ENCODE results near the gene TMEM135. TPM values are rescaled to one million over a fixed set of nuclear protein-coding genes. Genes with fewer than 3 reads are reported as not detected.

The TMEM135 gene
- total RNA-seq, 2 experiments from 2014 or later, result 25.5 to 26.0 TPM

DNA sequence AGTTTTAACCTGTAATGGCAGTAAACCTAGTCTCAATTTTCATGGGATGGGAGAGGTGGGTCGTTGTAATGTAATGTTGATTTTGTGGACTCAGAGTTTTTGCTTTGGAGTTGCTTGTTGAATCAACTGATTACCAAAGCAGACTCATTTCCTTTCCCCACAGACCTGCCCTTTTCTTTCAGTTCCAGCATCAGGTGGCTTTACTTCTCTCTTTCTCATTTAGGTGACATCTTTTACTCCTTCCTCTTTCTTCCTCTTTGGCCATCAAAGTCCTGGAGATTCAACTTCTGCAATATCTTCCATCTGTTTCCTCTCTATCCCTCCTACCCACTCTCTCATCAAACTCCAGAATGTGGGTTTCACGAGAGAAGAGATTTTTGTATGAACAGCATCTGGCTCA is 313.9 kb downstream of the TMEM135 start:
- ChIA-PET POLR2A (no interaction called here), CTCF (interaction anchor here (0.6 to 5.2 kb wide), 10 partner anchors 13 to 1223 kb away, joined by 3 to 81 read pairs (median 4); no protein-coding TSS in a partner anchor)
- Mint-ChIP-seq H3K27me3 (peaks cover 8% of the 10 kb centered on the region), H3K9me3 (ENCODE audit: low read depth) (no peaks in the 10 kb centered on the region), H3K4me3 (no peak overlapping the region), H3K4me1 (peaks cover 7% of the 10 kb centered on the region), H3K36me3 (ENCODE audit: low read depth) (no peaks in the 10 kb centered on the region), H3K27ac (no peak overlapping the region)
- intact Hi-C loops (cut with DNase I, micrococcal nuclease), result loop anchor here (1.0 to 5.0 kb wide), 4 partner anchors 70 to 1193 kb away; no protein-coding TSS in a partner anchor
- ATAC-seq (no peak), DNase-seq (no peak)

DNA sequence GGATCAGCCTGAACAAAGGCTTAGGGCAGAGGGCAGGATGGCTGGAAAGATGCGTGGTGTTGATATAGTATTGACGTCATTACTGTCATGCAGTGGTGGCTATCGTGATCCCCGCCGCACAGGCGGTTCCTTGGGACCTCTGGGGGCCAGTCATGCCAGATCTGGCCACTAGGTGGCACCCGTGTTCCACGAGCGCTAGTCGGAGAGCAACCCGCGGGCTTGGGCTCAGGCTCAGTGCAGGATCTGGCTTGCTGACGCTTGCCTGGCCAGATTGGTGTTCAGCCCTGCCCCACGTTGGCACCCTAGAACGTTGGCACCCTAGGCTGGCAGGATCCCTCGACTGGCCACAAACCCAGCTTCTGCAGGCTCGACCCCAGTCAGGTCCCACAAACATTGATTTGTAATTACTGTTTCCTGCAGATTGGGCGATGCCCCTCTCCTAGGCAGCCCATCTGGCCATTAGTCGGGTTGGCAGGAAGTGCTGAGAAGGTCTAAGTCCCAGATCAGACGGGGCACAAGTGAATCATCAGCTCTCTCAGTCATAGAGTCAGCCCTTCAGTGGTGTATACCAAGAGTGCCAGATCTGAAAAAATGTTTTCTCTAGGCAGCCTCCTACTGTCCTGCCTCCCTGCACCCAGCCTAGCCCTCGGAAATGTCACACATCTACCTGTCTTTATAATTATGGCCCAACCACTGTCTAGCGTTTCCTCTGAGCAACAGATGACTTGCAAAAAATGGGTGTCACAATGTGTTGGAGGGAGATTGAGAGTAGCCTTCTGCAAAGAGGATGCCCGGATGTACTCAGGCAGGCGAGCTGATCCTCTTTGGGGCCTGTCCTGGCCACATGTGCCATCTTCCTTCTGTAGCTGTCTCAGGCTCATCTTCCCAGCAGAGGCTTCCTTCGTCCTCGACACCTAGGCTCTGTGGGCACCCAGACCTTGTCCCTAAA is 315.3 kb downstream of the TMEM135 start:
- H3K4me3 Mint-ChIP-seq, result no peak overlapping the region
- peaks cover 7% of the 10 kb centered on the region for H3K4me1 Mint-ChIP-seq
- ATAC-seq (peak; percentile 93), DNase-seq (peak; percentile 92)
- H3K9me3 Mint-ChIP-seq (ENCODE audit: low read depth), result no peaks in the 10 kb centered on the region
- ChIA-PET POLR2A (no interaction called here), CTCF (interaction anchor here (0.6 to 5.2 kb wide), 19 partner anchors 8 to 1527 kb away, joined by 3 to 81 read pairs (median 3); no protein-coding TSS in a partner anchor)
- H3K36me3 Mint-ChIP-seq (ENCODE audit: low read depth), result no peaks in the 10 kb centered on the region
- H3K27me3 Mint-ChIP-seq, result peaks cover 8% of the 10 kb centered on the region
- intact Hi-C loops (cut with DNase I, micrococcal nuclease), result loop anchor here (1.0 to 5.0 kb wide), 4 partner anchors 68 to 1191 kb away; no protein-coding TSS in a partner anchor
- no peak overlapping the region for H3K27ac Mint-ChIP-seq

DNA sequence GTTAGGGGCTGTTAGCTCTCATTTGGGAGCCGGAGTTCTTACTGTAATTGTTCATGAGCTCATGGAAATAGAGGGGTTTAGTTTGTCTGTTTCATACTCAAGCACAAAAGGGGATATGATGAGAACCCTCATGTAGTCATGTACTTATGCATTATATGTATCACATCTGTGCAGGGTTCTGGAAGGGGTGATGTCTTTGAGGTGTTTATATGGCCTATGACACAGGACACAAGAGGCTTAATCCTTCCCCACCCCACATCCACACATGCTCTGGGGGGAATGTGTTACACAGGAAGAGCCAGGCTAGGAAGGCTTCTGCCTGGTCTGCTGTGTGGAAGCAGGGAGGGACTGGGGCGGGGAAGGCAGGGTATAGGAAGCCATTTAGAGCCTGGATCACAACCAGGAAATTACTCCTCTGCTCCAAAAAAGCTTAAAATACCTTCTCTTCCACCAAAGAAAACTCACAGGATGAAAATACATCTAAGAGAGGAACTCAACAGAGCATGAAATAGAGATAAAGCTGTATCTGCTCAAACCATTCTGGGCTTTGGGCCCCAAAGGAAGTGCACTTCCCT is 316.1 kb downstream of the TMEM135 start:
- POLR2A ChIA-PET, result no interaction called here
- Mint-ChIP-seq H3K27me3 (peaks cover 8% of the 10 kb centered on the region), H3K4me3 (no peak overlapping the region), H3K36me3 (ENCODE audit: low read depth) (no peaks in the 10 kb centered on the region), H3K27ac (no peak overlapping the region), H3K9me3 (ENCODE audit: low read depth) (no peaks in the 10 kb centered on the region), H3K4me1 (peaks cover 7% of the 10 kb centered on the region)
- intact Hi-C loops (cut with DNase I, micrococcal nuclease), result loop anchor here (5.0 kb wide), 2 partner anchors 417 to 1188 kb away; no protein-coding TSS in a partner anchor
- no peak for ATAC-seq
- DNase-seq, result no peak
- CTCF ChIA-PET, result interaction anchor here (0.6 to 5.2 kb wide), 14 partner anchors 7 to 1361 kb away, joined by 3 to 81 read pairs (median 3); no protein-coding TSS in a partner anchor

DNA sequence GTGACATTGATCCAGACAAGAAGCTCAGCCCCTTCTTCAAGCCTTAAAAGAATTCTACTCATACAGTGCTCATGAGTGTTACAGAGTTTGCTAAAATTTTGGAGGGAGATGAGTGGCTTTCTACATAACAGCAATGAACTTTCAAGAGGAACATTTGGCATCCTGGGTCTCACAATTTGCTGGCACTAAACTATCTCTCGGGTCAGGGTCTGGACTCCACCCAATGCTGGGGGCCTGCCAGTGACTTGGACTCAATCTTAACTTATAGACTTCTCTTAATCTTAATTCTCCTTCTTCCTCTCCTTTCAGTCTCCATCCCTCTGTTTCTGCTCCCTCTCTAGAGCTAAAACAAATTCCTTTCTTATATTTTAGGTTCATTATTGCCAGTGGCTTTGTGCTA is 317.9 kb downstream of the TMEM135 start:
- CTCF ChIA-PET, result interaction anchor here (0.7 to 5.2 kb wide), 2 partner anchors 27 to 64 kb away, joined by 3 to 81 read pairs; no protein-coding TSS in a partner anchor
- intact Hi-C loops (cut with DNase I, micrococcal nuclease), result no loop called here
- H3K27ac Mint-ChIP-seq, result no peak overlapping the region
- H3K36me3 Mint-ChIP-seq (ENCODE audit: low read depth), result no peaks in the 10 kb centered on the region
- H3K4me3 Mint-ChIP-seq, result no peak overlapping the region
- DNase-seq (no peak), ATAC-seq (no peak)
- peaks cover 8% of the 10 kb centered on the region for H3K27me3 Mint-ChIP-seq
- POLR2A ChIA-PET, result no interaction called here
- no peaks in the 10 kb centered on the region for H3K9me3 Mint-ChIP-seq (ENCODE audit: low read depth)
- peaks cover 7% of the 10 kb centered on the region for H3K4me1 Mint-ChIP-seq

DNA sequence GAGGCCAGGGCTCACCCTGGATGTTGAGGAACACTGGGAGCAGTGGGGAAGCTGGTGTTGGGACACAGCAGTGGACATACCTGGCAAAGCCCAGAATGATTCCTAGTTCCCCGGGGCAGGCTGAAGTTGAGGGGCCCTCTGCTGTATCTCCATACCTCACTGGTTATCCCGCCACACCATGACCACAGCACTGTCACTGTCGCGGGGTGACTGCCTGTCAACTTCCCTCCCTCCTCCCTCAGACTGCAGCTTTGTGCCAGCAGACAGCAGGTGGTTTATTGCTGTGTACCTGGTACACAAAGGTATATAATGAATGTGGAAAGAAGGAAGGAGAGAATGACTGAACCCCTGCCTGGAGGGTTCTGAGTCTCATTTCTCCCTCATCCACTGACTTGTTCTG is 318.7 kb downstream of the TMEM135 start:
- H3K9me3 Mint-ChIP-seq (ENCODE audit: low read depth), result no peaks in the 10 kb centered on the region
- DNase-seq (no peak), ATAC-seq (no peak)
- H3K27me3 Mint-ChIP-seq, result peaks cover 8% of the 10 kb centered on the region
- no peaks in the 10 kb centered on the region for H3K36me3 Mint-ChIP-seq (ENCODE audit: low read depth)
- no peak overlapping the region for H3K27ac Mint-ChIP-seq
- intact Hi-C loops (cut with DNase I, micrococcal nuclease), result no loop called here
- ChIA-PET CTCF (interaction anchor here (5.2 kb wide), 1 partner anchor 63 kb away, joined by 81 read pairs; no protein-coding TSS in a partner anchor), POLR2A (no interaction called here)
- H3K4me3 Mint-ChIP-seq, result no peak overlapping the region
- peaks cover 7% of the 10 kb centered on the region for H3K4me1 Mint-ChIP-seq

DNA sequence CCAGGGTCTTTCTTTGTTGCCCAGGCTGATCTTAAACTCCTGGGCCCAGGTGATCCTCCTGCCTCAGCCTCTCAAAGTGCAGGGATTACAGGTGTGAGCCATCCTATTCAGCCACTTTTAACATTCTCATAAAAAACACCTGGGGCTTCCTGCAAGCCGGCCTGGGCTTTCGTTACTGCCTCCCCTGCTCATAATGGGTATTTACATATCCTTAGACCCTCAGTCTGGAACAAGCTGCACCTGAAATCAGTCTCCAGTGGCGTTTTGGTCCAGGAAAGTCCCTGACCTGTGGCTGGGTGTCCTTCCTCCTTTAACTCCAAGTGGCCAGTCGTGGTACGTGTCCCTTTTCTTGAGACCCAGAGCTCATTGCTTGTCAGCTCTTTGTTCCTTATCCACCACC is 320.7 kb downstream of the TMEM135 start:
- intact Hi-C loops (cut with DNase I, micrococcal nuclease), result no loop called here
- DNase-seq (no peak), ATAC-seq (no peak)
- Mint-ChIP-seq H3K36me3 (ENCODE audit: low read depth) (no peaks in the 10 kb centered on the region), H3K27ac (no peak overlapping the region), H3K4me3 (no peak overlapping the region), H3K9me3 (ENCODE audit: low read depth) (no peaks in the 10 kb centered on the region), H3K4me1 (no peaks in the 10 kb centered on the region), H3K27me3 (no peaks in the 10 kb centered on the region)
- ChIA-PET CTCF (interaction anchor here (2.2 kb wide), 1 partner anchor 63 kb away, joined by 7 read pairs; no protein-coding TSS in a partner anchor), POLR2A (no interaction called here)

DNA sequence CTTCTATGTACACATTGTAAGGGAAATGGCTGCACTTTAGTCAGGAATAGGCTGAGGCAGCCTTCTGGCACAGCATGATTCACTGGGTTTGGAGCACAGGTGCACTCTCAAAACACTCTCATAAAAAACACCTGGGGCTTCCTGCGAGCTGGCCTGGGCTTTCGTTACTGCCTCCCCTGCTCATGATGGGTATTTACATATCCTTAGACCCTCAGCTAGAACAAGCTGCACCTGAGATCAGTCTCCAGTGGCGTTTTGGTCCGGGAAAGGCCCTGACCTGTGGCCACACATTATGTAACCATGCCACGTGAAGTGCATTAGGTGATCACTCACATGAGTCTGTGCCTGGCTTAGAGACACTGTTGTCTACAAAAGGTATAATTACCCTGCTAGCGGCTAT is 321.7 kb downstream of the TMEM135 start:
- ATAC-seq, result no peak
- H3K4me1 Mint-ChIP-seq, result no peaks in the 10 kb centered on the region
- ChIA-PET POLR2A (no interaction called here), CTCF (interaction anchor here (0.6 to 2.2 kb wide), 2 partner anchors 62 to 64 kb away, joined by 3 to 7 read pairs; no protein-coding TSS in a partner anchor)
- no peak overlapping the region for H3K27ac Mint-ChIP-seq
- intact Hi-C loops (cut with DNase I, micrococcal nuclease), result no loop called here
- no peaks in the 10 kb centered on the region for H3K36me3 Mint-ChIP-seq (ENCODE audit: low read depth)
- H3K9me3 Mint-ChIP-seq (ENCODE audit: low read depth), result no peaks in the 10 kb centered on the region
- H3K4me3 Mint-ChIP-seq, result no peak overlapping the region
- no peaks in the 10 kb centered on the region for H3K27me3 Mint-ChIP-seq
- no peak for DNase-seq

DNA sequence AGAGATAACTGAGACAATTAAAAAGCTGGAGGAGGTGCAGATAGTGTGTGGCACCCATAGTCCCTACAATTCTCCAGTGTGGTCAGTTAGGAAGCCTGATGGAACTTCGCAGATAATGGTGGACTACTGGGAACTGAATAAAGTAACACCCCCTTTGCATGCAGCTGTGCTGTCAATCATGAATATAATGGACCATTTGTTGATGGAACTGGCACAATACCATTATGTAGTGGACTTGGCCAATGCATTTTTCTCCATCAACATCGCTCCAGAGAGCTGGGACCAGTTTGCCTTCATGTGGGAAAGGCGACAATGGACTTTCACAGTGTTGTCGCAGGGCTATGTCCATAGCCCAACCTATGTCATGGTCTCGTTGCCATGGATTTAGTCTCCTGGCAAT is 324.2 kb downstream of the TMEM135 start:
- Mint-ChIP-seq H3K4me1 (no peaks in the 10 kb centered on the region), H3K27me3 (no peaks in the 10 kb centered on the region), H3K27ac (no peak overlapping the region), H3K4me3 (no peak overlapping the region), H3K36me3 (ENCODE audit: low read depth) (no peaks in the 10 kb centered on the region), H3K9me3 (ENCODE audit: low read depth) (no peaks in the 10 kb centered on the region)
- POLR2A ChIA-PET, result no interaction called here
- CTCF ChIA-PET, result interaction anchor here (1.2 kb wide), 1 partner anchor 9 kb away, joined by 3 read pairs; no protein-coding TSS in a partner anchor
- DNase-seq (no peak), ATAC-seq (no peak)
- intact Hi-C loops (cut with DNase I, micrococcal nuclease), result no loop called here

DNA sequence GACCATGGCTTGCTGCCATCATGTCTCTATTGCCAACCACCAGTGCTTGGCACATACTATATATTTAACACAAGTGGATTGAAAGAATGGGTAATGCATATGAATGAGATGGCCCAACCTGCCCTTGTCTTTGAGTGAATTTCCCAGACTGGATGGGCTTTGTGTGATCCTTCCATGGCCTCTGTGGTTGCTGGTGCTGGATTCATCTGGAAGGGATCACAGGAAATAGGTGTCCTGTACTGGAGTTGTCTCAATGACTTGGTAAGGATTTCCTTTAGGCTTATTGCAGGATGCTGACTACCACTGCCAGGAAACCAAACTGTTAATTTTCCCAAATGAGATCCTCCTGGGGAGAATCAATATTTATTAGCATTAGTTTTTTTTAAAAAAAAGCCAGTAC is 328.6 kb downstream of the TMEM135 start:
- no peaks in the 10 kb centered on the region for H3K36me3 Mint-ChIP-seq (ENCODE audit: low read depth)
- POLR2A ChIA-PET, result no interaction called here

DNA sequence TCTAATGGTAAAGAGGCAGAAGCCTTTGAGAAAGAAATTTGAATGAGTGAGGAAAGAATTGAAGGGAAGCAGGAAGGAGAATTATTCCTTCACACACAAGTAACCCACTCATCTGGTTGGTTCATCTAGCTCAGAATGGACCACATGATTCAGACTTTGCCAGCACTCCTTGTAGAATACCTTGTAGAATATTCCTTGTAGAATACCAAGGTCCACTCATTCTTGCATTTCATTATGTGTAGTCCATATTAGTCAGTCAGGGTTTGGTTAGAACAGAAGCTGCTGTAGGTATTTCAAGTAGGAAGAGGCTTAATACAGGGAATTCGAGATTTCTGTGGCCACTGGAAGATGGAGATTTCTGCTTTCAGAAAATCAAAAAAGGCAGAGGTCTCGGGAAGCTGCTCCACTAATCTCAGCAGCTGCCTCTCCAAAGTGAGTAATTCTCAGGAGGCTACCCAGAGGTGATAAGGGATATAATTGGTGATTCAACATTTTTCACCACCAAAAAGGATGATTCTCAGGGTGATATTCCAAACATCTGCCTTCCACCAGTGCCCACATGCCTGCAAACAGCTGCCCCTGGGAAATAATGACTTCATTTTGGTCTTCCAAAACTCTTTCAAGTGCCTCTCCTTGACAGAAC is 329.1 kb downstream of the TMEM135 start:
- intact Hi-C loops (cut with DNase I, micrococcal nuclease), result no loop called here
- DNase-seq (no peak), ATAC-seq (no peak)
- ChIA-PET CTCF (interaction anchor here (0.6 kb wide), 1 partner anchor 16 kb away, joined by 3 read pairs; no protein-coding TSS in a partner anchor), POLR2A (no interaction called here)
- Mint-ChIP-seq H3K27me3 (peaks cover 11% of the 10 kb centered on the region), H3K4me1 (no peaks in the 10 kb centered on the region), H3K4me3 (no peak overlapping the region), H3K36me3 (ENCODE audit: low read depth) (no peaks in the 10 kb centered on the region), H3K27ac (no peak overlapping the region), H3K9me3 (ENCODE audit: low read depth) (no peaks in the 10 kb centered on the region)

More for the DNA sequence above, 328.6 kb downstream of the TMEM135 start:
- H3K4me1 Mint-ChIP-seq, result no peaks in the 10 kb centered on the region
- H3K27ac Mint-ChIP-seq, result no peak overlapping the region
- no peak overlapping the region for H3K4me3 Mint-ChIP-seq
- no peak for ATAC-seq
- no peak for DNase-seq
- intact Hi-C loops (cut with DNase I, micrococcal nuclease), result no loop called here
- CTCF ChIA-PET, result no interaction called here
- no peaks in the 10 kb centered on the region for H3K9me3 Mint-ChIP-seq (ENCODE audit: low read depth)
- H3K27me3 Mint-ChIP-seq, result peaks cover 11% of the 10 kb centered on the region

DNA sequence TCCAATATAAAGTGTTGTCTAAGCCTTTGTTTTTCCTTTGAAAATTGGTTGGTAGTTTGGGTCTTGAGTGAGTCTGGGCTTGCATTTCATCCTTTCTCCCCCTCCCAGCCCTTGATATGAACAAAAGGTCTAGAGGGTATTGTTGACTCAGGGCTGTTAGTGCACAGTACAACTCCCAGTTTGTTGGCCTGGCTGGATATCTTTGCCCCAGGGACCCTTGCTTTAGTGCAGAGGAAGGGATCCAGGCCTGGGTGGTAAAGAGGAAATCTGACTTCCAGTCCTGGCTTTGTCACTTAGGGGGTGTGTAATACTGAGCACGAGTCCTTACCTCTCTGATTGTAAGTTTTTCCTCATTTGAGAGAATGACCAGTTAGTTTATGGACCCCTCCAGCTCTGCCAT is 330.4 kb downstream of the TMEM135 start:
- H3K27ac Mint-ChIP-seq, result no peak overlapping the region
- H3K4me1 Mint-ChIP-seq, result no peaks in the 10 kb centered on the region
- H3K27me3 Mint-ChIP-seq, result peaks cover 11% of the 10 kb centered on the region
- H3K4me3 Mint-ChIP-seq, result no peak overlapping the region
- DNase-seq (no peak), ATAC-seq (no peak)
- POLR2A ChIA-PET, result no interaction called here
- intact Hi-C loops (cut with DNase I, micrococcal nuclease), result no loop called here
- CTCF ChIA-PET, result interaction anchor here (0.9 to 2.3 kb wide), 4 partner anchors 15 to 411 kb away, joined by 3 to 9 read pairs (median 6); no protein-coding TSS in a partner anchor
- H3K36me3 Mint-ChIP-seq (ENCODE audit: low read depth), result no peaks in the 10 kb centered on the region
- H3K9me3 Mint-ChIP-seq (ENCODE audit: low read depth), result no peaks in the 10 kb centered on the region
